H1 (cell line): Measurements from ENCODE around the gene HORMAD2.

ENCODE experiments used
- CEBPB ChIP-seq: IDR thresholded peaks from 2 replicates; pipeline ENCODE4 v1.6.1; 2012; ENCODE audit warnings: low read depth, low read length
- CHD1 ChIP-seq: IDR thresholded peaks from 2 replicates; pipeline ENCODE4 v1.6.1; 2012; ENCODE audit warnings: low read depth, low read length, improper control_type of control experiment
- EGR1 ChIP-seq: IDR thresholded peaks from 2 replicates; pipeline ENCODE4 v1.6.1; 2011; ENCODE audit warnings: low read depth, low read length, borderline replicate concordance
- EZH2 ChIP-seq: fragments of 200-600 bp; sonication (generic); IDR thresholded peaks from 2 replicates; pipeline ENCODE4 v1.7.1; 2012; ENCODE audit warnings: low read depth, mild to moderate bottlenecking, moderate library complexity, low read length, inconsistent platforms; ENCODE audit not compliant: severe bottlenecking
- MAFK ChIP-seq: IDR thresholded peaks from 2 replicates; pipeline ENCODE4 v1.6.1; 2012; ENCODE audit warnings: low read depth, mild to moderate bottlenecking, improper control_type of control experiment, low read length
- NRF1 ChIP-seq: IDR thresholded peaks from 2 replicates; pipeline ENCODE4 v1.6.1; 2011; ENCODE audit warnings: mild to moderate bottlenecking, low read depth, low read length, improper control_type of control experiment
- POLR2A ChIP-seq, 2 experiments: IDR thresholded peaks; 1 replicate in 1 of 2; 2 replicates in 1 of 2; pipeline ENCODE4 v1.6.1; 2011; ENCODE audit warnings: low read depth in 2 of 2, low read length in 2 of 2, mild to moderate bottlenecking in 2 of 2; ENCODE audit errors: control extremely low read depth in 1 of 2
- SP2 ChIP-seq: IDR thresholded peaks from 2 replicates; pipeline ENCODE4 v1.6.1; 2012; ENCODE audit warnings: mild to moderate bottlenecking, low read length, inconsistent platforms
- SUZ12 ChIP-seq: fragments of 200-600 bp; sonication (generic); IDR thresholded peaks from 2 replicates; pipeline ENCODE4 v1.6.1; 2012; ENCODE audit warnings: mild to moderate bottlenecking, inconsistent platforms, low read length, moderate library complexity, mixed read lengths
- TF ChIP-seq, protein P1 (sequence below), 3 experiments: IDR thresholded peaks; 1 replicate in 2 of 3; 2 replicates in 1 of 3; pipeline versions ENCODE4 v1.5.1 to v1.6.1; 2011; ENCODE audit warnings: low read length in 3 of 3, mild to moderate bottlenecking in 3 of 3, inconsistent platforms in 2 of 3, low read depth in 1 of 3, moderate library complexity in 1 of 3; ENCODE audit not compliant: insufficient read depth in 1 of 3; ENCODE audit errors: control extremely low read depth in 1 of 3
- TF ChIP-seq, protein P2 (sequence below): IDR thresholded peaks from 2 replicates; pipeline ENCODE4 v1.6.1; 2011; ENCODE audit warnings: low read depth, mild to moderate bottlenecking, low read length; ENCODE audit not compliant: insufficient read depth
- TF ChIP-seq, protein P3 (sequence below): IDR thresholded peaks from 2 replicates; pipeline ENCODE4 v1.6.1; 2012; ENCODE audit warnings: low read length, inconsistent platforms

DNA sequence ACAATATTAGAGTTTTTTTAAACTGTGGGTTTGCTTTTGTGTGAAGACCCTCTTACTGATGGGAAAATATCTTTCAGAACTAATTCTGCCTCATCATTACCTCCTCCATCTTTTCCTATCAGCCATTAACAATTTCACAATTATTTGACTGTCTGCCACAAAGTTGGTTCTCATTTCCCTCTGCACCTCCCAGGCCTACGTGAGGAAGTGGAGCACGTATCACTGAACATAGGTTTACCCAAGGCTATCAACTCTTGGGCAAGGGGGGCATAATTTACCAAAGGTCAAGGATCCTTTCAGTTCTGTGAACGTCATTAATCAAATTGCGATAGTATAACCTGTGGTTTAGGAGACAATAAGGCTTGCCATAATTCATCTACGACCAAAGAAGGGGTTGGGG is 106.2 kb downstream of the HORMAD2 start:
- TF ChIP-seq NRF1 (no peak), CHD1 (no peak), EGR1 (no peak), POLR2A (IDR thresholded peaks at IDR 0.05; ENCODE audit: control extremely low read depth in 1 of 2, low read depth in 2 of 2, low read length in 2 of 2) (no peak), SP2 (no peak), MAFK (no peak), SUZ12 (no peak), EZH2 (no peak), CEBPB (no peak)
- TF ChIP-seq, protein P1, sequence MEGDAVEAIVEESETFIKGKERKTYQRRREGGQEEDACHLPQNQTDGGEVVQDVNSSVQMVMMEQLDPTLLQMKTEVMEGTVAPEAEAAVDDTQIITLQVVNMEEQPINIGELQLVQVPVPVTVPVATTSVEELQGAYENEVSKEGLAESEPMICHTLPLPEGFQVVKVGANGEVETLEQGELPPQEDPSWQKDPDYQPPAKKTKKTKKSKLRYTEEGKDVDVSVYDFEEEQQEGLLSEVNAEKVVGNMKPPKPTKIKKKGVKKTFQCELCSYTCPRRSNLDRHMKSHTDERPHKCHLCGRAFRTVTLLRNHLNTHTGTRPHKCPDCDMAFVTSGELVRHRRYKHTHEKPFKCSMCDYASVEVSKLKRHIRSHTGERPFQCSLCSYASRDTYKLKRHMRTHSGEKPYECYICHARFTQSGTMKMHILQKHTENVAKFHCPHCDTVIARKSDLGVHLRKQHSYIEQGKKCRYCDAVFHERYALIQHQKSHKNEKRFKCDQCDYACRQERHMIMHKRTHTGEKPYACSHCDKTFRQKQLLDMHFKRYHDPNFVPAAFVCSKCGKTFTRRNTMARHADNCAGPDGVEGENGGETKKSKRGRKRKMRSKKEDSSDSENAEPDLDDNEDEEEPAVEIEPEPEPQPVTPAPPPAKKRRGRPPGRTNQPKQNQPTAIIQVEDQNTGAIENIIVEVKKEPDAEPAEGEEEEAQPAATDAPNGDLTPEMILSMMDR (IDR thresholded peaks at IDR 0.05; ENCODE audit: control extremely low read depth in 1 of 3, insufficient read depth in 1 of 3, low read depth in 1 of 3, low read length in 3 of 3) = no peak
- TF ChIP-seq, protein P2, sequence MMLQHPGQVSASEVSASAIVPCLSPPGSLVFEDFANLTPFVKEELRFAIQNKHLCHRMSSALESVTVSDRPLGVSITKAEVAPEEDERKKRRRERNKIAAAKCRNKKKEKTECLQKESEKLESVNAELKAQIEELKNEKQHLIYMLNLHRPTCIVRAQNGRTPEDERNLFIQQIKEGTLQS = no peak
- TF ChIP-seq, protein P3, sequence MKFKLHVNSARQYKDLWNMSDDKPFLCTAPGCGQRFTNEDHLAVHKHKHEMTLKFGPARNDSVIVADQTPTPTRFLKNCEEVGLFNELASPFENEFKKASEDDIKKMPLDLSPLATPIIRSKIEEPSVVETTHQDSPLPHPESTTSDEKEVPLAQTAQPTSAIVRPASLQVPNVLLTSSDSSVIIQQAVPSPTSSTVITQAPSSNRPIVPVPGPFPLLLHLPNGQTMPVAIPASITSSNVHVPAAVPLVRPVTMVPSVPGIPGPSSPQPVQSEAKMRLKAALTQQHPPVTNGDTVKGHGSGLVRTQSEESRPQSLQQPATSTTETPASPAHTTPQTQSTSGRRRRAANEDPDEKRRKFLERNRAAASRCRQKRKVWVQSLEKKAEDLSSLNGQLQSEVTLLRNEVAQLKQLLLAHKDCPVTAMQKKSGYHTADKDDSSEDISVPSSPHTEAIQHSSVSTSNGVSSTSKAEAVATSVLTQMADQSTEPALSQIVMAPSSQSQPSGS = no peak
